ENCODE data around the gene NTRK2.

- TF ChIP-seq, protein P1, sequence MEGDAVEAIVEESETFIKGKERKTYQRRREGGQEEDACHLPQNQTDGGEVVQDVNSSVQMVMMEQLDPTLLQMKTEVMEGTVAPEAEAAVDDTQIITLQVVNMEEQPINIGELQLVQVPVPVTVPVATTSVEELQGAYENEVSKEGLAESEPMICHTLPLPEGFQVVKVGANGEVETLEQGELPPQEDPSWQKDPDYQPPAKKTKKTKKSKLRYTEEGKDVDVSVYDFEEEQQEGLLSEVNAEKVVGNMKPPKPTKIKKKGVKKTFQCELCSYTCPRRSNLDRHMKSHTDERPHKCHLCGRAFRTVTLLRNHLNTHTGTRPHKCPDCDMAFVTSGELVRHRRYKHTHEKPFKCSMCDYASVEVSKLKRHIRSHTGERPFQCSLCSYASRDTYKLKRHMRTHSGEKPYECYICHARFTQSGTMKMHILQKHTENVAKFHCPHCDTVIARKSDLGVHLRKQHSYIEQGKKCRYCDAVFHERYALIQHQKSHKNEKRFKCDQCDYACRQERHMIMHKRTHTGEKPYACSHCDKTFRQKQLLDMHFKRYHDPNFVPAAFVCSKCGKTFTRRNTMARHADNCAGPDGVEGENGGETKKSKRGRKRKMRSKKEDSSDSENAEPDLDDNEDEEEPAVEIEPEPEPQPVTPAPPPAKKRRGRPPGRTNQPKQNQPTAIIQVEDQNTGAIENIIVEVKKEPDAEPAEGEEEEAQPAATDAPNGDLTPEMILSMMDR (IDR thresholded peaks at IDR 0.05; ENCODE audit: low read length), result no peak
- no peak for TF ChIP-seq EZH2 (IDR thresholded peaks at IDR 0.05; ENCODE audit: borderline replicate concordance, low read length)
Observed at GRCh38 chr9:84748112-84748511, 78.6 kb downstream of the NTRK2 start.
